Measurements from ENCODE around the gene IL23R. TPM values are rescaled to one million over a fixed set of nuclear protein-coding genes. Genes with fewer than 3 reads are reported as not detected.

The IL23R gene
- polyA plus RNA-seq, 1 donor (not counting 4 experiments of a cell fraction or from before 2014, with no cell fraction given): not detected

DNA sequence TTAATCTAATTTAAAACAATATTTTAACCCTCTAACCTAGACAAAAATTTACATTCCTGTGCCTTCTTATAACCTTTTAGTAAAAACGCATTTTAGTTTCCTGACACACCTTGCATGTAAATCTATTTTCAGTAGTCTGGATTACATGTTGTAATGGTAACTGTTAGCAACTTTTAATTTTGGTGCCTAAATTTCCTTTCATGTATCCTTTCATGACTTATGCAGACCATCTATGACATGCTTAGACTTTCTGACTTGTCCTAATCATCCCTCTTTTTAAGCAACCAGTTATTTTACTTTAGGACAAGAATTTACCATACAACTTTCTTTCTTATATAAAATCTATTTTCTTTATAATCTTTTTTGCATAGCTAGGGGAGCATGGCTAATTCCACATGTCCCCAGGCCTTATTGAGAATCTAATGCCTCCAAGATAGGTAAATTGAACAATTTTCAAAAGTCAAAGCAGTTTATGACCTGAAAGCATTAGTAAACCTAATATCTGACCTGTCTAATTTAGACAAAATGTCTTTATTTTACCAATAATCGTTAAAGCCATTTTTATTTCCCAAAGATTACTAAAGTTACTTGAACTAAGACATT, 83.9 kb downstream of the IL23R start:
- H3K79me2 ChIP-seq (ENCODE audit: control insufficient read depth, insufficient read depth, low read length): no peaks in the 10 kb centered on the region
- no peak overlapping the region for H2AFZ ChIP-seq (ENCODE audit: control insufficient read depth, low read length)
- H3K4me3 ChIP-seq (ENCODE audit: control insufficient read depth in 2 of 3, extremely low read depth in 1 of 3, insufficient read depth in 2 of 3, low read depth in 1 of 3, low read length in 3 of 3): no peak overlapping the region
- no peak for FAIRE-seq
- dilution Hi-C loops (cut with MboI; ENCODE audit: extremely low pct_ligation_motif_present, low sequenced_read_pairs): no loop called here
- no peaks in the 10 kb centered on the region for H3K9me1 ChIP-seq (ENCODE audit: control insufficient read depth, extremely low read depth, insufficient read depth, low read length)
- H3K27me3 ChIP-seq (ENCODE audit: control insufficient read depth, extremely low read depth, insufficient read depth, low read length): no peaks in the 10 kb centered on the region
- H3K4me2 ChIP-seq (ENCODE audit: control insufficient read depth, extremely low read depth, insufficient read depth, low read depth, low read length): no peak overlapping the region
- no peaks in the 10 kb centered on the region for H3K36me3 ChIP-seq (ENCODE audit: control insufficient read depth in 2 of 2, extremely low read depth in 1 of 2, insufficient read depth in 2 of 2, low read length in 2 of 2)
- H3K9ac ChIP-seq (ENCODE audit: control insufficient read depth, extremely low read depth, insufficient read depth, low read length): no peak overlapping the region
- TF ChIP-seq EZH2 (IDR thresholded peaks at IDR 0.05; ENCODE audit: low read length): no peak
- TF ChIP-seq, protein P1, sequence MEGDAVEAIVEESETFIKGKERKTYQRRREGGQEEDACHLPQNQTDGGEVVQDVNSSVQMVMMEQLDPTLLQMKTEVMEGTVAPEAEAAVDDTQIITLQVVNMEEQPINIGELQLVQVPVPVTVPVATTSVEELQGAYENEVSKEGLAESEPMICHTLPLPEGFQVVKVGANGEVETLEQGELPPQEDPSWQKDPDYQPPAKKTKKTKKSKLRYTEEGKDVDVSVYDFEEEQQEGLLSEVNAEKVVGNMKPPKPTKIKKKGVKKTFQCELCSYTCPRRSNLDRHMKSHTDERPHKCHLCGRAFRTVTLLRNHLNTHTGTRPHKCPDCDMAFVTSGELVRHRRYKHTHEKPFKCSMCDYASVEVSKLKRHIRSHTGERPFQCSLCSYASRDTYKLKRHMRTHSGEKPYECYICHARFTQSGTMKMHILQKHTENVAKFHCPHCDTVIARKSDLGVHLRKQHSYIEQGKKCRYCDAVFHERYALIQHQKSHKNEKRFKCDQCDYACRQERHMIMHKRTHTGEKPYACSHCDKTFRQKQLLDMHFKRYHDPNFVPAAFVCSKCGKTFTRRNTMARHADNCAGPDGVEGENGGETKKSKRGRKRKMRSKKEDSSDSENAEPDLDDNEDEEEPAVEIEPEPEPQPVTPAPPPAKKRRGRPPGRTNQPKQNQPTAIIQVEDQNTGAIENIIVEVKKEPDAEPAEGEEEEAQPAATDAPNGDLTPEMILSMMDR (optimal IDR thresholded peaks at IDR 0.05 in 1 of 3, IDR thresholded peaks at IDR 0.05 in 1 of 3, conservative IDR thresholded peaks at IDR 0.05 in 1 of 3; ENCODE audit: extremely low read depth in 1 of 3, insufficient read depth in 2 of 3, low read length in 3 of 3): no peak
- H3K27ac ChIP-seq (ENCODE audit: control insufficient read depth, insufficient read depth, low read length): no peak overlapping the region
- no peak for DNase-seq (ENCODE audit: low read depth, low spot score)
- H3K4me1 ChIP-seq (ENCODE audit: control insufficient read depth, extremely low read depth, insufficient read depth, low read length): no peaks in the 10 kb centered on the region
- no peaks in the 10 kb centered on the region for H3K9me3 ChIP-seq (ENCODE audit: control insufficient read depth, low read depth, low read length)
- no peaks in the 10 kb centered on the region for H4K20me1 ChIP-seq (ENCODE audit: control insufficient read depth, extremely low read depth, insufficient read depth, low read length)

DNA sequence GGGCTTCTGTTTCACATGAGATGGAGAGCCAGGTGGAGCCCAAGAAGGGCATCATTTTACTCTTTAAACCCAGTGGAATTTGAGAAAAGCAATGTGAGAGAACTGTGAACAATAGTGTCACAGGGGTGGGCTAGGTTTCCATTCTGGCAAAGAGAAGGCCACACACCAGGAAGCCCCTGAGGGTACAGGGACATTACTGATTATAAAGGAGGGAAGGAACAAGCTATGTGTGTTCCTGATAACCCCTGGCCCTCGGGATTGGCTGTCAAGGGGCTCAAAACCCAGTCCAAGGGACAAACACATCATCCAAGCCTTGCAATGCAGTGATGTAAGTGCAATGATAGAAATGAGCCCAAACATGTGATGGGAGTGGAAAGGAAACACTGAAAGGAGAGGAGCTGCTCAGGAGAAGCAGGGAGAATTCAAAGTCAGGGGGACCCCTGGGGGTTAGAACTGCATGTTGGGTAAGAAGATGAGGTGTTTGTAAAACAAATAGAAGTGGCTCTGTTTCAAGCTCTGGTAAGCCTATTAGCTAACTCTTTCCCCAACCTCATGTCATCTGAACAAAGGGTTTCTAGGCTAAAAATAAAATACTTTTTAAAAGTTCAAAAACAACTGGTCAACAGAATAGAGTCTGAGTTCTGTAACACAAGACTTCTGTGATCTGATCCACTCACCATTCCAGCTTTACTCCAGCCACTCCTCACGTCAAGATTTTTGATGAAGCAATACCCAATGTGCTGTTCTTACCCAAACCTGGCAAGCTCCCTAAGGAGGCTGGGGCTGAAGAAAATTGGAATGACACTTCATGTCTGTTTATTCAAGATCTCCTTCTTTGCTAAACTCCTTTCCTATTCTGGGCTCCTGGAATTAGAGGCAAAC, 90.3 kb downstream of the IL23R start:
- no peak overlapping the region for H2AFZ ChIP-seq (ENCODE audit: control insufficient read depth, low read length)
- no peaks in the 10 kb centered on the region for H3K27me3 ChIP-seq (ENCODE audit: control insufficient read depth, extremely low read depth, insufficient read depth, low read length)
- no peak overlapping the region for H3K4me2 ChIP-seq (ENCODE audit: control insufficient read depth, extremely low read depth, insufficient read depth, low read depth, low read length)
- H3K79me2 ChIP-seq (ENCODE audit: control insufficient read depth, insufficient read depth, low read length): no peaks in the 10 kb centered on the region
- no peak for DNase-seq (ENCODE audit: low read depth, low spot score)
- no peaks in the 10 kb centered on the region for H3K9me3 ChIP-seq (ENCODE audit: control insufficient read depth, low read depth, low read length)
- dilution Hi-C loops (cut with MboI; ENCODE audit: extremely low pct_ligation_motif_present, low sequenced_read_pairs): no loop called here
- H3K4me1 ChIP-seq (ENCODE audit: control insufficient read depth, extremely low read depth, insufficient read depth, low read length): no peaks in the 10 kb centered on the region
- no peak for FAIRE-seq
- TF ChIP-seq, protein P1 (optimal IDR thresholded peaks at IDR 0.05 in 1 of 3, IDR thresholded peaks at IDR 0.05 in 1 of 3, conservative IDR thresholded peaks at IDR 0.05 in 1 of 3; ENCODE audit: extremely low read depth in 1 of 3, insufficient read depth in 2 of 3, low read length in 3 of 3): no peak
- H3K4me3 ChIP-seq (ENCODE audit: control insufficient read depth in 2 of 3, extremely low read depth in 1 of 3, insufficient read depth in 2 of 3, low read depth in 1 of 3, low read length in 3 of 3): no peak overlapping the region
- no peak overlapping the region for H3K9ac ChIP-seq (ENCODE audit: control insufficient read depth, extremely low read depth, insufficient read depth, low read length)
- H3K27ac ChIP-seq (ENCODE audit: control insufficient read depth, insufficient read depth, low read length): no peak overlapping the region
- no peaks in the 10 kb centered on the region for H3K9me1 ChIP-seq (ENCODE audit: control insufficient read depth, extremely low read depth, insufficient read depth, low read length)
- no peaks in the 10 kb centered on the region for H3K36me3 ChIP-seq (ENCODE audit: control insufficient read depth in 2 of 2, extremely low read depth in 1 of 2, insufficient read depth in 2 of 2, low read length in 2 of 2)
- no peaks in the 10 kb centered on the region for H4K20me1 ChIP-seq (ENCODE audit: control insufficient read depth, extremely low read depth, insufficient read depth, low read length)
